GM12801 (cell line): ENCODE measurements around the gene CHN1.

ENCODE experiments used
- TF ChIP-seq, protein P1 (sequence below): IDR thresholded peaks from one replicate; pipeline ENCODE4 v1.5.1; 2011; ENCODE audit warnings: control low read depth; ENCODE audit not compliant: insufficient read length; ENCODE audit errors: extremely low read depth

The CHN1 gene

DNA sequence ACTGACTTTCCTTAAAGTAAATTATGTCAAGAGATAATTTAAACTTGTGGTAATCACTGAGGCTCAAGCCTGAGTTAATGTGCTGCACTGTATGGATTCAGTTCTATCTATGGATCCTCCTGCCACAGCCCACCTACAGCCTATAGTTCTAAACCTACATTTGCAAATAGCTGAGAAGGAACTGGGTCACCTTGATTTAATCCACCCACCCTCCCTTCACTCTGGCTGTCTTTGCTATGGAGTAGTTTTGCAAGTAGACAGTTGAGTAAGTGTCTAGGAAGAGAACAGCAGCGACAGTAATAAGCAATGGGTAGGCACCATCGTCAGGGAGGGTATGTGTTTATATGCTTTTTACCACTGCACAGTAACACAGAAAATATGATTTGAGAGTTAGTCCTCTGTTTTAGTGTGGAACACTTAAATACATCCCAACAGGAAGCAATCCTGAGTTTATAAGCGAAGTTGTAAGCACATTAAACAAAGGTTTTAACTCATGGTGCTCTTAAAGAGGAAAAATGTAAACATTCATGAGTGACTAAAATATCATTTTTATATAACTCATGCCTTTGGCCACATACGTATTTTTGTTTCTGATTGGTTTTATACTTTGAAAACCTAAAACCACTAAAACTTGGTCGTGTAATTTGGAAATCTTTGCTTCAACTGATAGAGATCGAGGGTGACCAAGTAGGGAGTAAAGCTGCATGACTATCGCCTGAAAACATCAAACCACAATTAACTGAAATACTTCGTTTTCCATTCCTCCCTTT lies 204.6 kb downstream of the CHN1 start:
- TF ChIP-seq, protein P1, sequence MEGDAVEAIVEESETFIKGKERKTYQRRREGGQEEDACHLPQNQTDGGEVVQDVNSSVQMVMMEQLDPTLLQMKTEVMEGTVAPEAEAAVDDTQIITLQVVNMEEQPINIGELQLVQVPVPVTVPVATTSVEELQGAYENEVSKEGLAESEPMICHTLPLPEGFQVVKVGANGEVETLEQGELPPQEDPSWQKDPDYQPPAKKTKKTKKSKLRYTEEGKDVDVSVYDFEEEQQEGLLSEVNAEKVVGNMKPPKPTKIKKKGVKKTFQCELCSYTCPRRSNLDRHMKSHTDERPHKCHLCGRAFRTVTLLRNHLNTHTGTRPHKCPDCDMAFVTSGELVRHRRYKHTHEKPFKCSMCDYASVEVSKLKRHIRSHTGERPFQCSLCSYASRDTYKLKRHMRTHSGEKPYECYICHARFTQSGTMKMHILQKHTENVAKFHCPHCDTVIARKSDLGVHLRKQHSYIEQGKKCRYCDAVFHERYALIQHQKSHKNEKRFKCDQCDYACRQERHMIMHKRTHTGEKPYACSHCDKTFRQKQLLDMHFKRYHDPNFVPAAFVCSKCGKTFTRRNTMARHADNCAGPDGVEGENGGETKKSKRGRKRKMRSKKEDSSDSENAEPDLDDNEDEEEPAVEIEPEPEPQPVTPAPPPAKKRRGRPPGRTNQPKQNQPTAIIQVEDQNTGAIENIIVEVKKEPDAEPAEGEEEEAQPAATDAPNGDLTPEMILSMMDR, result no peak

DNA sequence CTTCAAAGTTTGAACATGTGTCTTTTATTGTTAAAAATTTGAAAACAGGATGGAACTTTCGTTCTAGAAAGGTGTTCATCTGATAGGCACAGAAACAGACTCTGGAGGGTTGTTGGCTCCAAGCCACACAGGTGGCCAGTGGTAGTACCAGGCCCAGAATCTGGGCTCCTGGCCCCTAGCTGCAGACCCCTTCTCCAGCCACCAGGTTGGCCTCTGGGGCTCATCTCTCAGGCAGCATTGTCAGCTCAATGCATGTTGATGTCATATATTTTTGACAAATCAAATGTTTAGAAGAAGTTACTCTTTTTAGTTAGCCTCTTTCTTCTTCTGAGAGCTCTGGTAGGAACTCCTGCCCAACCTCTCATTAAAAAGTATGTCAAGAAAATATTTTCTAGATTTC lies 206.4 kb downstream of the CHN1 start:
- TF ChIP-seq, protein P1, result no peak

DNA sequence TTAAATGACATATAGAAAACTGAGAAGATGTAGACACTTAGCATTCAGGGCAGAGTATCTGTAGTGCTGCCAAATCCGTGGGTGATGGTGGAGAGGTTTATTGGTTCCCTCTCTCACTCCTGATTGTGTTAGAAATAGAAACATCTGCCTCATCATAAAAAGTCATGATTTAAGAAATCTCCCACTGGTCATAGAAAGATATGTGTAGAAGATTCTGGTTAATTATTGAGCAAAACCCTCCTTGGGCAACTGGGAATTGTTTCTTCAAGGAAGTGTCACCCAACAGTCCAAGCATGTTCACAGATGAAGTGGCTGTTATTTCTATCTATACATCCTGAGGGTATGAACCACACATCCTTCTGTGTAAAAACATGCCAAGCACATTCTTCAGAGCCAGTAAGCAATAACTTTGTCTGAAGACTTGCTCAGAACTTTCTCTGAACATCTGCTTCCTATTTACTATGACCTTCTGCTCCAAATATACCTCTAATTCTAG lies 207.4 kb downstream of the CHN1 start:
- TF ChIP-seq, protein P1, result no peak

DNA sequence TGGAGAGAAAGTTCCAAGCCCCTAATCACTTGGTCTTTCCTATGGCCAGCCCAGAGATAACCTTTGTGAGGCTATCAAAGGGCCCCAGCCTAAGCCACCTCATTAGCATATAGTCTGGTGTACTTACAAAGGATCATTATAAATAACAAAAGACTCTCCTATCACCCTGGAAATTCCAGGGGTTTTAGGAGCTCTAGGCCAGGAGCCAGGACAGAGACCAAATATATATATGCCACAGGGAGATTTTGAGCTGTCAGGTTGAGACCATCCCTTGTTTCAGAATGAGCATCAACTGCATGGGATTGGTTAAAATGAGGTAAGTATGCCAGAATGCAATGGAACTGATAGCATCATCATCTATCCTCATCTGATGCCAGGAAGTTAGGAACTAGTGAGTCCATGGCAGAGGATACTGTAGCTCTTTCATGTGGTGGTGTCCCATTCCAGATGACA lies 208.8 kb downstream of the CHN1 start:
- TF ChIP-seq, protein P1, result no peak

DNA sequence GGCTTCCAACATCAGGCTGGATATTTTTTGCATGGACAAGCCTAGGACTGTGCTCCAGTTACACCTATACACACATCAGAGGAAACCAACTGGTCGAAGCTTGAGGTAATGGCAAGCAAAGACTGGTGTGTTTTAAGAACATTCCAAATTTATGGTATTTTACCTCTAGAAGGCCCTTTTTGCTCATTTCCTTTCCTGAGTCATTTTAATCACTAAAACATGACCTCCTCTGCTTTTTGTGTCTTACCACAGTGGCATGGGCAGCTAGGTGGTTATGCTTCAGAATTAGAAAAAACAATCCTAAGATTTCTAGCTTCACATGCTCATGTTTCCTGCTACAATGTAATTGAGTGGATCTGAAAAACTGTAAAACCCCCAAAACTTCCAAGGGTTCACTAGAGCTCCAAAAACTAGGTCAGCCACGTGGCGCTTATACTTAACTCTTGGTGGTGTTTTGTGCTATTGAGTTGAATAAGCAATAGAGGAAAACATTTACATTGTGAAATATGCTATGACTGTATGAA lies 210.3 kb downstream of the CHN1 start:
- TF ChIP-seq, protein P1, result no peak

DNA sequence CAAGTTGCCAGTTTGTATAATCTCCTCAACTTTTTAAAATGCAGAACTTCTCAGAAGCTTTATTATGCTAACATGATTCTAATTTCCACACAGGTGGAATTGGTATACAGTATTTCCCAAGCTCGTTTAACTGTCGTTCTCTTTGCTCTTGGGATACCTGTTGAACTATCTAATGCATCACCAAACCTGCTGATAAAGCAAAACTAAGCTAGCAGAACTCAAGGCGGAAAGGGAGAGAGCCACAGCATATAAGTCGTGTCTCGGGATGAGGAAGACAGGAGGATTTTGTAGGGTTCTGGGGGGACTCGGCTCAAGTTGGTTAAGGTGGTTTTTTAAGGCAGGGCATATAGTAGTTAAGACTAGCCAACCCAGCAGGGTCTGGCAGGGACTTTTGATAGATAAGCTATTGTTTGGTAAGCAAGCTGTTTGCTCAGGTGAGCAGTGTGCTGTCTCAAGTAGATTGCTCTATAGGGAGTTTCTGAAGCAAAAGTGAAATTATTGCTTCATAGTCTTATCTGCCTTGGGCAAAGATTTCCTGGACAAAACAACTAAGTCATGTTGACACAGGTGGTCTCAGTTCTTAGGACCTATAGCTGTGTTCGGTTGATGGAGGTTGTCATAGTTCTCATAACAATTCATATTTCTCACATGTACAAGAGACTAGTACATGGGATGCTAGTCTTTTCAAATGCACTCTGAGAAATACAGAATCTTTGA lies 212.7 kb downstream of the CHN1 start:
- TF ChIP-seq, protein P1, result no peak

DNA sequence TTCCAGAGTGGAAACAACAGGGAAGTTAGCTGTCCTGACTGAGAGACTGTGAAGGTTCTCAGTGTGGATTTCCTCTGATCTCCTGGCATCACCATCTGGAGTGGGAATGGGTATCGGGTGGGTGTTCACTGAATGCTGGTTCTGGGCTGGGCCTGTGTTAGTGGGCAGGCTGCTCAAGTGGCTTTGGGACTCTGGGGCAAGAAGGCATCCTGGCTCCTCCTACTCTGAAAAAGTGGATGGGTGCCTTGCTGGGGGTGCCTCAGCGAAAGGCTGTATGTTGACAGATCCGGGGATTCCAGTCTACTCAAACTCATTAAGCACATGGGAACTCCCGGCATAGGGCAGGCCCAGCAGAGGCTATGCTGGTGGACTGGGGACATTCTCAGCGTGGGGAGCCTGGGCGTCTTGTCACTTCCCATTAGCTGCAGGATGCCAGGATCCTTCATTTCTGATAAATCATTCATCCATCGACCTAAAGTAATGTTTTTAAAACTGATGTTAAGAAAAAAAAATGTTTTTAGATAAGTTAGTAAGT lies 213.4 kb downstream of the CHN1 start:
- TF ChIP-seq, protein P1, result no peak
